CD4-positive, alpha-beta T cell treated with Interleukin-10 for 1 hour (primary cell): ENCODE measurements around the gene ZCCHC13.
"Not testable (repeated sequence)": the region's sequence is repeated elsewhere in the genome, so short reads cannot be mapped to it uniquely, and the experiment has no call there.

ENCODE experiments used
- DNase-seq: peaks from one replicate; pipeline ENCODE4 v3.0.0-alpha.2; 2020

Gene ZCCHC13

DNA sequence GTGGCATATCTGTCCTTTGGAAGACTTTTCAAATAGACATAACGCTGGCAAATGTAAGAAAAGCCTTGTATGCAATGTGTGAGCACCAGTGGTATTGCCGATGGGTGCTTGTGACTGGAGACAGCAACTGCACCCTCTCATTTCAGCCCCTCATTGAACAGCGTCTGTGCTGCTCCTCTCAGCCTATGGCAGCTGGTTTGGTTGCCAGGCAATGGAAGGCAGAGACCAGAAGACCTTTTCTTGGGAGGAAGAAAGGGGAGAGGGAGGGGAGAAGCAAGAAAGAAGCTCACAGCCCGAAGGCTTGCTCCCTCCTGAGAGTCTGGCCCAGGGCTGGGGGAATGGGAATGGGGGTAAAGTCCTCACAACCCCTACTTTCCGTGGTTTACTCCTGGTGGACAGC is 20.2 kb downstream of the ZCCHC13 start:
- DNase-seq = no peak

- DNase-seq = no peak
Measured at GRCh38 chrX:74325130-74326059, 21.4 kb downstream of the ZCCHC13 start.

GRCh38 chrX:74338852-74339251 is 34.9 kb downstream of the ZCCHC13 start:
- no peak for DNase-seq

- no peak for DNase-seq
Measured at GRCh38 chrX:74340051-74340450, 36.1 kb downstream of the ZCCHC13 start.

GRCh38 chrX:74342211-74342610 is 38.2 kb downstream of the ZCCHC13 start:
- DNase-seq = not testable (repeated sequence)

DNA sequence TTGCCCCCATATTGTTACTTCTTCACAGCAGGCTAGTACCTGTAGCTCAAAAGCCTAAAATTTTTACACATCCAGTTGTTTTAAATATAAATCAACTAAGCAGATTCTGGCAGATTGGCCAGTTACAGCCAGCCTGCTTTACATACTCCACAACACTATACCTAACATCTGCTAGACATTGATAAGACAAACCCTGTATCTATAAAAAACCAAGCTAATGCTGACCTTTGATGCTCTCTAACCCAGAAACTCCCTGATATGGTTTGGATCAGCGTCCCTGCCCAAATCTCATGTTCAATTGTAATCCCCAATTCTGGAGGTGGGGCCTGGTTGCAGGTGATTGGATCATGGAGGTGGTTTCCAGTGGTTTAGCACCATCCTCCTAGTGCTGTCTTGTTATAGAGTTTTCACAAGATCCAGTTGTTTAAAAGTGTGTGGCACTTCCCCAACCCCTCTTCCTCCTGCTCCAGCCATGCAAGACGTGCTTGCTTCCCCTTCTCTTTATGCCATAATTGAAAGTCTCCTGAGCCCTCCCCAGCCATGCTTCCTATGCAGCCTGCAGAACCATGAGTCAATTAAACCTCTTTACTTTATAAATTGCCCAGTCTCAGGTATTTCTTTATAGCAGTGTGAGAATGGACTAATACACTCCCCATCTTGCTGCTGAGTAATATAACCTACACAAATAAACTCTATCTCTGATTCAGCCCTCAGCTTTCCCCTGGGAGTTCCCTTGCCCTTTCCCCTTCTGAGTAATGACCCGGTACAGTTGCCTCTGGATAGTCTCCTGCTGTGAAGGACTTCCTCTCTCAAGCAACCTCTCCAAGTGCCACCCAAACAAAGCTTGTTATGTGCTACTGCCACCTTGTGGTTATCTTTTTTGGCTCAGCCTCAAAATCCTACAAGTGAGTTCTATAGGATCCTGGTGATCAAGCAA is 39.6 kb downstream of the ZCCHC13 start:
- peak; percentile 54 for DNase-seq

- DNase-seq = no peak
Measured at GRCh38 chrX:74344280-74344622, 40.3 kb downstream of the ZCCHC13 start.

DNA sequence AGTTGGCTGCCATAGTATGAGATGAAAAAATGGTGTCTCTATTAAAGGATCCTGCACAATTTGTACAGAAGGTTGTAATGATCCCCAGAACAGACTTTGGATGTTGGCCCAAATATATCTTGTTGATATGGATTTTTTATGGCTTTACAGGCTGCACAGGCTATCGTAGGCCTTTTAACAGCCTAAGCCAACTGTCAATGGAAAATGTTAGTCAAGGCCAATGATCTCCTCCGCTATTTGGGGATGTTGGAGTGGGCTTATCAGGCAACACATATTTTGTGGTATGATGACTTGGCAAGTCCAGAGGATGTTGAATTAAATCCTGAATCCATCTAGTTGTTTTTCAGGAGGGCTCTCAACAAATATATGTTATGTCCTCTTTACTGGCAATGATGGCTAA is 42.1 kb downstream of the ZCCHC13 start:
- no peak for DNase-seq

GRCh38 chrX:74349387-74349786 is 45.4 kb downstream of the ZCCHC13 start:
- no peak for DNase-seq

GRCh38 chrX:74351760-74352159 is 47.8 kb downstream of the ZCCHC13 start:
- no peak for DNase-seq

- no peak for DNase-seq
Measured at GRCh38 chrX:74353984-74354383, 50.0 kb downstream of the ZCCHC13 start.
